ENCODE results near the gene TTLL11.

The TTLL11 gene

DNA sequence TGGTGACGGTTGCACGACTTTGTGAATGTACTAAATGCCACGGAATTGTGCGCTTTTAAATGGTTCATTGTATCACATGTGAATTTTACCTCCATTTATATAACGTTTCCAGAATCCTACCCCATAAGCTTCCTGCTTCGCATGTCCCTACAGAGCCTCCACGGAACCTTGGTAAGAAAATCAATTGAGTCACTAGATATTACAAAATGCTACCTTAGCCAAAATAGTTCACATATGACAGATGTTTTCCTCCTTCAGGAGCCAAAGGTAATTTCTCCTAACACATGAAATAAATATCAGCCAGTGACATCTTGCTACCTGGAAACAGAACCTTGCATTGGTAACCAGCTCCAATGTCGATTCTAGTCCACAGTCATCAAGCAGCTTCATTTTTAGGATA lies 125.1 kb downstream of the TTLL11 start:
- DNase-seq (ENCODE audit: low spot score): no peak

DNA sequence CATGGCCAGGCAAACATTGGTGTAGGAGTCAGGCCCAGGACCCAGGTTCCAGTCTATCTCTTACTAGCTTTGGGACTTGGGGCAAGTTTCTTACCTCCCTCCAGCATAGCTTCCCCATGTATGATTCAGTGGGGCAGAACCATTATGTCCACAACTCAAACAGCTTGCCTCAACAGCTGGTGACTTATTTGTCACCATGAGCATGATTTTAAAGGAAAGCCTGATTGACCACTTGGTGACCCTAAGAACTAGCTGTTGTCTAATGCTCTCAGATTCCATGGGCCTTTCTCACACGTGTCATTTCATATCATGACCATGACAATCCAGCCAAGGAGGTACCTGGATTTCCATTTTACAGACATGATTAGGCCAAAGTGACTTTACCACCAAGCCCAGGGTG lies 126.4 kb downstream of the TTLL11 start:
- DNase-seq (ENCODE audit: low spot score): no peak

DNA sequence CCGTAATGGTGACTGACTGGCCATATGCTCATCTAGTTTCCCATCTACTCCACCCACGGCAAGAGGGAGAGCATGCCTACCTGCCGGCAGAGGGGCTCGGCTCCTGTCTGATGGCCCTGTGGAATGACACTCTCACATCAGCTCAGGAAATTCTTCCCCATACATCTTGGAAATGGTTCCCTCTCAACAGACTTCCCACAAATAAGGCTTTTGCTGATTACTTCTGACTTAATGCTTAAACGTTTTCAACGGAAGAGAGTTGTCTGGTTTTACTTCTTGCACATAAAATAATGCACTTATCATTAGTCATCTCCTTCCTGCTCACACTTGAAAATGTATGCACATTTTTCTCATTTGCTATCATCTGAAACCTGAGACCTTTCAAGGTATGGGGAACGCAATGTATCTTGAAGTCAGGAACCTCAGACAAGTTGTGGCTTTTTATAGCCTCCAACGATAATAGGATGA lies 129.5 kb downstream of the TTLL11 start:
- DNase-seq (ENCODE audit: low spot score): no peak

DNA sequence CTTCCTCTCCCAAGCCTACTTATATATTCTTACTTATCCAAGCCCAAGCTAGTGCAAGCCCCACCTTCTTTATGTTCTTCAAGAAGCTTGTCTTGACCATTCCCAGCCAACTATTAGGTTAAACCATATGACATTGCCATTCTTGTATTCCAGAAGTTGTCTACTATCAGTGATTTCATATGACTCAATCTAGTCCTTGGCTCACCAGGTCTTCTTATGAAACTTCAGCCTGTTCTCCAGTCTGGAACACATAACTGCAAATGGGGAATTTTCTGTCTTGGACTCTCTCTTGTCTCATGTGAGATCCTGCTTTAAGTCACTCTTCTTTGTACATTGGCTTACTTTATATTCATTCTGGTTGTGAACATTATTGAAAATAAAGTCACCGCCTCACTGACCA lies 130.7 kb downstream of the TTLL11 start:
- no peak for DNase-seq (ENCODE audit: low spot score)

DNA sequence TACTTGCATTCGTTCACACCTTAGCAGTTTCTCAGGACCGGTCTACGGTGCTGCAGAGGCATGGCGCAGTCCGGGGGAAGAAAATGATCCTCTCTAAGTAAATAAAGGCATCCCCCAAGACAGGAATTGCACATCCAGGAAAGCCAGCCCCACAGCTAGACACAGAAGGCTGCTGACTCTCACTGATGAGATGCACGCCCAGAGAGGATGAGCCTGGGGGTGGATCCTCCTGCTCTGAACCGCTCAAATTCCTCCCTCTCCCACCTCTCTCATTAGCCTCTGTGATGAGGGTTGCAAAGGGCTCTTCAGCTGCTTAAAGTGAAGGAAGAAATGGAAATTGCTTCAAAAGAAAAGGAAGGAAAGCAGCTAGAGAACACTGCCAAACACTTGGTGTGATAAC lies 132.4 kb downstream of the TTLL11 start:
- DNase-seq (ENCODE audit: low spot score): no peak

DNA sequence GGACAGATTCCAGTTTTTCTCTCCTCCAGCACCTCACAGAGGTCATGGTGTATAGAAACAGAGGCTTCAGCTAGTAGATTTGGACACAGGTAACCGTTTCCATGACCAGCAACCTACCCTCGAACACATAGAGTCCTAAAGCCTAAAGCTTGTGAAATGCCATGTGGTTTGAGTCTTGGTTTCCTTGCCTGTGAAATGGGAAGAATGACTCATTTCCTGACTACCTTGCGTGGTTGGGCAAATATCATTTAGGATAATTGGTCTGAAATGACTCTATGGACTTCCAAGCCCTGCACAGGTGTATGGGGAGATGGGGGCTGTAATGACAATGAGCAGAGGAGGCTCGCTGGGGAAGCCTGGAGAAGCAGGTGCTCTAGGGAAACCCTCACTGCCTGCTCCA lies 134.6 kb downstream of the TTLL11 start:
- no peak for DNase-seq (ENCODE audit: low spot score)

DNA sequence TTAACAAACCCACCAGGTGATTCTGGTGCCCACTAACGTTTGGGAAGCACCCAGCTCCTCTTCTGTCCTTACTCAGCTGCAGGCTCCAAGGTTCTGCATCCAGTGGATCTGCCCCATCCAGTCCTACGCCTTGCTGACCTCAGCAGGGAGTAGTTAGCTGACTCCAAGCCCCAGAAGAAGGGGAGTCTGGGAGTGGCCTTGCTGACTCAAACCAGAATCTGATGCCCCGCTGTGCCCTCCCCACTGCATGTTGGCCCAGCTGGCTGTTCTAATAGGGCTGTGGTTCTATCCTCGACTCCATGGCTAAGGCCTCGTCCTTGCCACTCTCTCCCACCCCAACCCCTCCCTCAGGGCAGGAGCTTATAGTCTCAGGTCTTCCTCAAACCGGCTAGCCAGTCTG lies 136.3 kb downstream of the TTLL11 start:
- no peak for DNase-seq (ENCODE audit: low spot score)

DNA sequence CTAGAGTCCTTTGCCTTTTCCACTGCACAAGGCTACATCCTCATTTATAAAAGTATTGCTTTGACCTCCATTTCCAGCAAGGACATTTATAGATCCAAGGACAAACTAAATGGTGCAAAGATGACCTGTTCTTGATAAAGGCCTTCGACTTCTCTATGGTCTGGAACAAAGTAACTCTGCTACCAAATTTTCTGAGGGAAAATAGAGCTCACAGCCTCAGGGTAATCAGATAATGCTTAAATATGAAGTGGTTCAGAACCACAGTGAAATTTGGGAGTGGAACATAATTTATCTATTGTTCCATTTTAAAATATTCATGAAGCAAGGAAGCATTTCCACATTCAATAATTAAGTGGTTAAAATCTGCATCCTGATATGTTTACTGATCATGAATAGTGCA lies 137.5 kb downstream of the TTLL11 start:
- no peak for DNase-seq (ENCODE audit: low spot score)

DNA sequence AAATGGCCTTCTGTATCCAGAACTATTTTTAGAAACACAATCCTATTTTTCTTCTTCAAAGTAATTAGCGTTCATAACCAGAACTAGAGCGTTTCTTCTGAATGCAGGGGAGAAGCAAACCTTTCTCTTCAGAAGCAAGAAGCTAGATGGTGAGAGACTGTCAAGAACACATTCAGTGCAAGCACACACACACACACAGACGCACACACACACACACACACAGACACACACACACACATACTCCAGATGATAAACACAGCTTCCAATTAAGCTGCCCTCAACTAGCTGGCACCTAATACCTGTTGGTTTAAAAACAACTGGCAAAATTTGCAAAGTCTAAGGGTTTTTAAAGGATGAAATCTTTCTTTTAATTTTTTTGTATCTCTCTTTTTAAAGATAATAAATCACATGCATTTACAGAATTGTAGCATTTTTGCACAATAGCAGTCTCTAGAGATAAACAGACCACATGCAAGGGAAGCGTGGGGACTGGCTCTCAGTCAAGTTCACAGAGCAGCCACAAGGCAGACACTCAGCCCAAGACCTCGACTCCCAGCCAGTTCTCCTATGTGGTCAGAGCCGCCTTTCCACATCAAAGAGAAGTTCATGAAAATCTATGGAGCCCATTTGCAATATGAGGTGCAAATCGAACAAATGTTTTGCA lies 138.5 kb downstream of the TTLL11 start:
- DNase-seq (ENCODE audit: low spot score): no peak

DNA sequence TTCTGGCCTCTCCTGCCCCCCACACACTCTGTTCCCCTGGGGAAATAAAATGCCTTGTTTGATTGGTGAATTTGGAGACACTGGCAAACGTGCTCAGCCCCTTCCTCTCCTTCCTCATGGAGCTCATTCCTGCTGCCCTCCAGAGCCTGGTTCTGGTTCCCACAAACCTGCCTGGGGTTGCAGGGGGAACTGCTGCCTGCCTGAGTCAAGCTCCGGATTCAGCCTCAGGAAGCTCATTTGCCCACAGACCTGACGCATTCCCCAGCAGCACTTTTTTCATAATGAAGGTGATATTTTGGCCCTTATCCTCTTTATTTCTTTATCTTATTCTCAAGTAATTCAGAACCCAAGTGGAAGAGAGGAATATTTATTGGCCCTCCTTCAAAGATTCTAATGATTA lies 140.5 kb downstream of the TTLL11 start:
- no peak for DNase-seq (ENCODE audit: low spot score)

DNA sequence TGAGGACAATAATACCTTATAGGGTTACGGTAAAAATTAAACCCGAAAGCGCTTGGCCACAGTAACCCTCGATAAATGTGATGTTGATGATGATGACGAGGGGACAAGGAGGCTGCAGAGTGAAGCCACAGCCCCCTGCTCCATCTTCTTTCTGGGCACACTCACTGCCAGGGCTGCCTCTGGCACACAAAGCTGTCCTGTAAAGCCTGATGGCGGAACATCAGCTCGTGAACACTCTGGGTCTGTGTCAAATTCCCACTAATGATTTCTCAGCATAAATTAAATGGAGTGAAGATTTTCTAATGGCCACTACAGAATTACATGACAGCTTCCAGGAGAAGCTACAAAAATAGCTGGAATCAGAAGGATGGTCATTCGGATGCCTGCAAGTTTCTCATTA lies 142.2 kb downstream of the TTLL11 start:
- DNase-seq (ENCODE audit: low spot score): no peak

DNA sequence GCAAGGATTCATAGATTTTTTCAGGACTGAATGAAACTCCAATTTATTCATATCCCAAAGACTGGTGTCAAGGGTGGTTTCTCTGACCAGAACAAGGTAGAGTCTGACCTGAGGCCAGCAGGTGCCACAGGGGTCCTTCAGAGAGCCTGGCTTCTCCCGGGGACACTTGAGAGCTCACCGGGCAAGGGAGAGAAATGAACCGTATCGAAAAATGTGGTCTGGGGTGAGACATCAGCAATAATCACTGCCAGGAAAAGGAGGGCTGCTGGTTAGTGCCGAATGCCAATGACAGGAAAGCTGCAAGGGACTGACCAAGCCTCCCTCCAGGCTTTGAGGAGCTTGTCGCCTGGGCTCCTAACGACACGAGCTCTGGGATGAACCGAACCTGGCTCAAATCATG lies 142.7 kb downstream of the TTLL11 start:
- DNase-seq (ENCODE audit: low spot score): no peak

DNA sequence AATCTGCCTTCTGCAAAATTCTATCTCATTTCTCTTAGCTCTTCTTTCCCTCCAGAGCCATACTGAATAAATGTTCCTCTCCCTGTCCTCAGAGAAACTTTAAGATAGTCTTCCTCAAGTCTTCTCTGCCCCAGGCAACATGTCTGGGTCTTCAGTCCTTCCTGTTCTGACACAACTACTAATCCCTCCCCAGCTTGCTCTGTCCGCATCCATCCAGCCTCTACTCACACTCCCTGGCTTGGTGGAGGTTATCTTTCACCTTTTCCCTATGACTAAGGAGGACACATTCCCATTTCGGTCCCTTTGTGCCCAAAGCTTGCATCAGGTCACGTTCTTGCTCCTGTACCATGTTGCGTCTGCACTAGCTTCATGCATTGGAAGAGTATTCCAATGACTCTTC lies 143.3 kb downstream of the TTLL11 start:
- DNase-seq (ENCODE audit: low spot score): no peak

DNA sequence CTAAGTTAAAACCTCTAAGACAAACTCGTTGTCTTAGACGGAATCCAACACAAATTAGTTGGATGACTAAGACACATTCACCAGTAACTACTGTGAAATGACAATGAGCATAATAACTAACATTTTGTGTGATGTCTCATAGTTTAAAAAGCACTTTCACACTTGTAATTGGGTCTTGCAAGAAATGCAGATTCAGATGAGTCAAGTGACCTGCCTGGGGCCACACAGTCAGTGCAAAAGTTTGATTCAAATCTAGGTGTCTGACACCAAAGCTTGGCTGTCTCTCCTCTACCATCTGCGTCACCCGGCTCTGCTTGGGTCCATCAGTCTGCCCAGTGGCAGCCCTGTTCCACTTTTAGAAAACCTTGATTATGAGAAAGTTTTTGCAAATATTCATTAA lies 143.7 kb downstream of the TTLL11 start:
- DNase-seq (ENCODE audit: low spot score): no peak

DNA sequence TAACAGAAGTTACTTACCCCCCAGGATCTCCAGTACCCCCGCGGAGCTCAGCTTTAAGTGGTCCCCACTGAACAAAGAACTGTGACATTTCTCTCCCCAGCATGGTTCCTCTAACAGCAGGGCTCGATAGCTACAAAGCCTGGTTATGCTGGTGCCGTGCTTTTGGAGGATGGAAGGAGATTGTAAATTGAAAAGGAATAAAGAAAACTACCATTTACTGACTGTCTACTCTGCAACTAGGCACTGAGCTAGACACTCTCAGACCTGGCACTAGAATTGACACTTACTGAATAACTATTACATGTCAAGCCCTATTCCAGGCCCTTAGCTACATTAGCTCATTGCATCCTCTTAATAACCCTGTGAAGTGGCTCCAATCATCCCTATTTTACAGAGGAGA lies 145.3 kb downstream of the TTLL11 start:
- no peak for DNase-seq (ENCODE audit: low spot score)

DNA sequence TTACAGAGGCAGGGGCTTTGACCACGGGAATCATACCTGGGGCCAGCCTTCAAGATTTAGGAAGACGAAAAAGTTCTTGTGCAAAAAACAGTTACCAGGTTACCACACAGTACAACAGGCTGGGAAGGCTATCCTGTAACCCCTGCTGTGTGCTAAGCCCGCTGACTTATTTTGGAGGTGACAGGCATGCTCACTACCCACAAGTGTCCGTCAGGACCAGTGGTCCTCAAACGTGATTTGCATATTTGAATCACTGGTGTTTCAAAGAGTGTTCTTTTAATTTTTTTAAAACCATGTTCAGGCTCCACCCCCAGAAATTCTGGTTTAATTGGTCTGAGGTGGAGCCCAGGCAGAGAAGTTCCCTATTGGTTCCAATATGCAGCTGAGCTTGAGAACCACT lies 146.6 kb downstream of the TTLL11 start:
- DNase-seq (ENCODE audit: low spot score): peak; percentile 58

DNA sequence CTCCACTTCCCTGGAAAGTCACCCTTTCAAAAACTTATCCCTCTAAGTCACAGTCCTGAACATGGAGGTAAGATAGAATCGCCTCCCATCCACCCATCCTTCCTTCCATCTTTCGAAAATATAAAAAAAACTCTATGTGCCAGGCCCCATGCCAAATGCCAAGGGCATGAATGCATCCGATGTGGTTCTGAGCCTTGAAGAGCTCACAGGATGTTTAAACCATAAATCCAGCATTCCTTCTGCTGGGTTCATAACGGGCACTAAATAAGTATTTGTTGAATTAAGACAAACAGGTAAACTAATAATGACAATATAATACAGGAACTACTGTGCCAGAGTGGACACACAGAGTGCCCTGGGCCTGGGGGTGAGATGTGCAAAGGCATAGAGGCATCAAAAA lies 147.3 kb downstream of the TTLL11 start:
- no peak for DNase-seq (ENCODE audit: low spot score)

DNA sequence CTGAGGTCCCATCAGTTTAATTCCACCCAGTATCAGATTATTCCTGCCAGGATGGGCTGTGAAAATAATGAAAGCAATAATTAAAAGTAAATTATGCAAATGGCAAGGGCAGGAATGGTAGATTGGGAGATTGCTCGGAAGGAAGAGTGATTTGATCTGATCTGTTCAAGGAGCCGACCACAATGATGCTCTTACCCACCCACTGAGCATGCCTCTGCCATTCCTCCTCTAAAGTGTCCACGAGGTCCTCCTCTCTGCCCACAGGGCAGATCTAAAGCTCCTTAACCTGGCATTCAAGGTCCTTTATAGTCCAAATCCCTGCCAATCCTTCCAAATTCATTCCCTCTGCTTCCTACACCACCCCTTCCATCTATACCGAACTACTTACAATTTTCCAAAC lies 147.8 kb downstream of the TTLL11 start:
- DNase-seq (ENCODE audit: low spot score): no peak

DNA sequence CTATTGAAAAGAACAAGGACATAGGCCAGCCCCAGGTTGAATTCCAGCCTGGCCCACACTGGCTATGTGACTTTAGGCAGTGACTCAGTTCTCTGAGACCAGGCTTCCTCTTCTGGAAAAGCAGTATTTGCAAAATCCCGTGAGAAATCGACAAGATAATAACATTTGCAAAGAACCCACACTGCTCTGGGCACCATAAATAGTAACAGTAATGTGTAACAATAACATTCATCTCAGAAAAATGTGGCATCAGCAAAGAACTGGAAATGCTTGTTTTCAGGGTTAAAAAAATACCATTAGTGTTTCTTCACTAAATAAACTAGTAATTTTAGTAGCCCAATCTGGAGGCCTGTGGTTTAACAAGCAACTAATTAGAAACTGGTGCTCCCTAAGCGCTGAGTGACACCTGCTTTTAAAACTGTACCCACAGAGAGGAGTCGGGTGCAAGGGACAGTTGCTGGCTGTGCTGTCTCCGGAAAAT lies 148.4 kb downstream of the TTLL11 start:
- DNase-seq (ENCODE audit: low spot score): peak; percentile 30

DNA sequence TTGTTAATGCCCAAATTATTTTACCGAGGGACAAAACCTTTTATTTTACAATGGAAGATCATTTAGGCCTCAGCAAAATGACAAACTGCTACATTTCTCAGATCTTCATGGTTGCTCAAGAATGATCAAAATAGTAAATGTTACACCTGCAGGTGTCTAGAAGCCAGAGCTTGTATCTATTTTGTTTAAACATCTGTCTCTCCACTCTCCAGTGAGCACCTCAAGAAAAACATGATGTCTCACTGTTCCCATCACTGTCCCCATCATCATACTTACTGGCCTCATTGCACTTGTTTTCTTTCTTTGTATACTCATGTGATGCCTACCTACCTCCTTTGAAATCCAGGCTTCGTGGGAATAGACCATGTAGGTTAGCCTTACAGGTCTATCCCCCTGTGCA lies 149.6 kb downstream of the TTLL11 start:
- peak; percentile 75 for DNase-seq (ENCODE audit: low spot score)

DNA sequence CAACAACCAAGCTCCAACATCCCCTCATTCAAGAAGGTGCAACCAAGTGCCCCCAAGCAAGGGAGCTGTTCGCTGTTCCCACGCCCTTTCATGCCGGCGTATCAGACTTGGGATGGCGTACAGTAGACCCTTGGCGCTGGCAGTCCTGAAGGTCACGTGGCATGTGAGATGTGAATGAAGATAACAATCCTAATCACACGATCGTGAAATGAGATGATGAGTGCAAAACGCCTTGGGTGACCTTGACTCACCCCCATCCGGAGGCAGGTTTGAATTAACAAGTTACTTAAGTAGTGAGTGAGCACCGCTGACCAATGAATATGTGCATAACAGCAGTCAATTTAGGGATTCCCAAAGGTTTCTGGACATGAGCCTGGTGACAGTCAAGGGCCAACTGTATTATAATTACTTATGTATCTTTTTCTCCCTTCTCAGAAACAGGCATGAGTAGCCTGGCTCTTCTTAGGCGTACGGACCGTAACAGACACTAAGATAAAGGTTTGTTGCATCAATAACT lies 150.2 kb downstream of the TTLL11 start:
- DNase-seq (ENCODE audit: low spot score): no peak

DNA sequence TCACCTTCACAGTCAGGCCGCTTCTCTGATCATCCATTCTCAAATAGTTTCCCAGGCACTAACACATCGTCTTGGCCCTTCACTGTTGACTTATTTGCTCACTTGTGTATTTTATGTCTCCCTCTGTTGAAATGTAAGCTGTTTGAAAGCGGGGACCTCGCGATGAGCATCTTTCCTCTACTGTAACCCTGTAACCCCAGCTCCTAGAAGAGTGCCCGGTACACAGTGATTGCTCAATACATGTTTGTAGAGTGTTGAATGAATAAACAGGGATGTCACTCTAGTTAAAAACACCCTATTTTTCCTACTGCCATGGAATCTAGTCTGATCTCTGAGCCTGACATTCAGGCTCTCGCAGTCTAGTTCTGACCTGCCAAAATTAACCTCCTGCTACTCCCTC lies 150.8 kb downstream of the TTLL11 start:
- DNase-seq (ENCODE audit: low spot score): no peak

DNA sequence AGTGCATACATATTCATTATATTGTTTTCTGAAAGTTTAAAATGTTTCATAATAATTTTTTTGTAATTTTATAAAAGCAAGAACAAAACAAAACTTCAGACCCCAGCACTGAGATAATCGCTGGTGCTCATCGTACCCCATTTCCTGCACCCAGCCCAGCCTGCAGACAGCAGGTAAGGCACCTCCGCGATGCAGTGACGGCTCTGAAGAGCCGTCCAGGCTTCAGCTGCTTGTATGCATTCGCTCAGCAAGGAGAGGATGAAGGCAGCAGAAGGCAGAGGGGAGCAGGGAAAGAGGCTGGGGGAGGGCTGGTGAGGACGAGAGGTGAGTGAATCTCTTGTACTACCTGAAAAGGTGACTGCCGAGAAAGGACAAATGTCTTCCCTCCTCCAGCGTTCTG lies 153.5 kb downstream of the TTLL11 start:
- DNase-seq (ENCODE audit: low spot score): peak; percentile 32

DNA sequence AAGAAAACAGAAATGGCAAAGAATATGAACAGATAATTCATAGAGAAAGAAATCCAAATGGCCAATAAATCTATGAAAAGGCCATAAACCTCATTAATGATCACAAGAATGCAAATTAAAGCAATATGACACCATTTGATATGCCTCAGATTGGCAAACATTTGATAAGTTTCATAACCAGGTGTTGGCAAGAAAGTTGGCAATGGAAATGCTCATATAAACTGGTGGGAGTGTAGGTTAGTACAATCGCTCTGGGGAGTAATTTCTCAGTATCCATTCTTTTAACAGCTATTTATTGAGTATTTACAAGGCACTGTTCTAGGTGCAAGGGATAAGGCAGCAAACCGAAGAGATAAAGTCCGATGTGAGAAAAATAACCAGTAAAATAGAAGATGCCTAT lies 154.5 kb downstream of the TTLL11 start:
- DNase-seq (ENCODE audit: low spot score): no peak

Data from germinal center (tissue), 1 donor.